HG02571 (cell line): Measurements from ENCODE around the gene TMEM39B.
"Not testable (repeated sequence)": the region's sequence is repeated elsewhere in the genome, so short reads cannot be mapped to it uniquely, and the experiment has no call there.

ENCODE experiments used
- ATAC-seq: cut with Tn5 transposase; IDR thresholded peaks from one replicate; pipeline ENCODE4 v1.9.1; 2021; ENCODE audit warnings: mild to moderate bottlenecking, moderate library complexity; ENCODE audit not compliant: unreplicated experiment

TMEM39B gene

DNA sequence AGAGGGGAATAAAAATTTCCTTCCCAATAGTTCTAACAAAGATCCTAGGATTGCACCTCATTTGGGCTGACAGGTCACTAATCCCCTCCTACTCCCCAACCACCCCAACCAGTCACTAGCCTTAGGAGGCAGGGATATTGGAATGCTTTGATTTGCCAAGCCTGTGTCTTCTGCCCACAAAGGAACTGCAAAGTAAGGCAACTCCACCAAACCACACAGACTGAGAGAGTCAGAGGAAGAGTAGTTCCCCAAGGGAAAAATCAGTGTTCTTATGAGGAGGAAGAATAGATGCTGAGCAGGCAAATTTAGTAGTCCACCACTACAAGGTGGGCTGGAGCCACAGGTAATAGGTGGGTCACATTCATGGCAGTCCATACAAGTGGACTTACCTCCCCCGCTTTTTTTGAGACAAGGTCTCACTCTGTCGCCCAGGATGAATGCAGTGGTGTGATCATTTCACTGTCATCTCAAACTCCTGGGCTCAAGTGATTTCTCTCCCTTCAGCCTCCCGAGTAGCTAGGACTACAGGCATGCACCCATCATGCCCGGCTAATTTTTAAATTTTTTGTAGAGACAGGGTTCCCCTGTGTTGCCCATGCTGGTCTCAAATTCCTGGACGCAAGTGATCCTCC lies 3.7 kb upstream of the TMEM39B start:
- ATAC-seq: no peak

DNA sequence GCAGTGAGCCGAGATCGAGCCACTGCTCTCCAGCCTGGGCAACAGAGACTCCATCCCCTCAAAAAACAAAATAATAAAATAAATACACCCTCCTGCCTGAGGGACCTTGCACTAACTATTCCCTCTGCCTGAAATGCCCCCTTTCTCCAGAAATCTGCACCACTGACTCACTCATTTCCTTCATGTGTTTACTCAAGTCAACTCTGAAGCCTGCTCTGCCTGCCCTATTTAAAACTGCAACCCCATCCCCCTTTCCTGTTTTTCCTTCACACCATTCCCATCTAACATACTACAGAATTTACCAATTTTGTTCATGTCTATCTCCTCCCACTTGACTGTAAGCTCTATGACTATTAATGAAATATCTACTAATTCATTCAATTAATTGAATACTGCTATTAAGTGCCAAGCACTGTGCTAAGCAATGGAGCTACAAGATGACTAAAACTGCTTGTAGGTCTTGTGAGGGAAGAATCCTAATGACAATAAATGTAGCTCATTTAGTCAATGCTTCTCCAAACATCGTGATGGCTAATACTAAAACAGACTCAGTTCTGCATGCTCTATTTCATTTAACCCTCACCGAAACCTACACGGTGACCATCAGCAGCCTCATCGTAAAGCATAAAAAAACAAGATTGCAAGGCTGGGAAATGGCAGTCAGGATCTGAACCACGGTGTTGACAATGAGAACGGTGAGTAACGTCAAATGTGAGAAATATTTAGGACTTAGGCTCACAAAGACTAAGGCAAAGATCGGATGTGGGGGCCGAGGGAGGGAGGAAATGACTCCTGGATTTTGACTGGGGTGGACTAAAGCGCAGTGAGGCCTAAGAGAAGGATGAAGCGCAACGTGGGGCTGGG lies 749 bp upstream of the TMEM39B start:
- ATAC-seq: no peak

DNA sequence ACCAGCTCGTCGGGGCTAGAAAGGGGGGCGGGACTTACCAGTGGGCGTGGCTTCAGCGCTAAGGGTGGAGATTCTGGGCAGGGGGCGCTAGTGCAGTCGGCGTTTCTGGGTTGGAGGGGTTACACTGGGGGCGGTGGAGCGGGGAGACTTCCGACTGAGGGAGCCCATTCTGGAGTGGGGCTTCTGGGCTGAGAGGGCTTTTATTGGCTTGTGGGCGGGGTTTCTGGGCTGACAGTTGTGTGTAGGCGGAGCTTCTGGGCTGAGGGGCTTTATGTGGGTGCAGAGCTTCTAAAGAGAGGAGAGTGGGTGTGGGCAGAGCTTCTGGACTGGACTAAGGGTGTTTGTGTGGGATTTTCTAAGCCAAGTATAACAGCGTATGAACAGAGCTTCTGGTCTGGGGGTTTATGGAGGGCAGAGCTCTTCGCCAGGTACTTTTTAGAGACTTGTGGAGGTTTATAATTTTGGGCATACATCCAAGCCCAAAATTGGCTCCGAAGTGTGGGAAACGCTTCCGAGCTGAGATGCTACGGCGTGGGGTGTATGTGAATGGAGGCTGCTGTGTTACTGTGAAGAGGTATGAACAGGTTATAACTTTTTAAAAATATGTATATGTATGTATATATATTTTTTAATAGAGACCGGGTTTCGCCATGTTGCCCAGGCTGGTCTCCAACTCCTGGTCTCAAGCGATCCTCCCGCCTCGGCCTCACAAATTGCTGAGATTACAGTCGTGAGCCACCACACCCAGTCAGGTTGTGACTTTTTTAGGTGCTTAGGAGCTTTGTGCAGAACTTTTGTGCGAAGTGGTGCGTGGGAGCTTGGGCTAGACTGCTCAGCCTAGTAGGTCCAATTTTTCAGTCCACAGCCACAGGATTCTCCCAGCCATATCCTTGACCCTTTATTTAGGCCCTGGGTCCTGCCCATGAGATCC lies 825 bp downstream of the TMEM39B start:
- ATAC-seq: no peak

DNA sequence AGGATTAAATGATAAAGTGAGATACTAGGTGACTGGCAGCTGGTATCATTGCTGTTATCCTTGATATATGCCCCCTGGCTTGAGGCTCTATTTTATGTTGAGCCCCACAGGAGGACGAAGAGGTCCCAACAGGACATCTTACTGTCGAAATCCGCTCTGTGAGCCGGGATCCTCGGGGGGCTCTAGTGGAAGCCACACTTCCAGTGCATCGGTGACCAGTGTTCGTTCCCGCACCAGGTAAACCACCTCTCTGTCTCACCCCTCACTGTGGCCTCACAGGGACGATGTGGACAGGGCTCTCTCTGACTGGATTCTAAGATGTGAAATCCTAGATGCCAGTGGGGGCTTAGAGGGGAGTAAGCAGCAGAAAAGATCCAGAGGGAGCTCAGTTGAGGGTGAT lies 2.1 kb downstream of the TMEM39B start:
- ATAC-seq: no peak

DNA sequence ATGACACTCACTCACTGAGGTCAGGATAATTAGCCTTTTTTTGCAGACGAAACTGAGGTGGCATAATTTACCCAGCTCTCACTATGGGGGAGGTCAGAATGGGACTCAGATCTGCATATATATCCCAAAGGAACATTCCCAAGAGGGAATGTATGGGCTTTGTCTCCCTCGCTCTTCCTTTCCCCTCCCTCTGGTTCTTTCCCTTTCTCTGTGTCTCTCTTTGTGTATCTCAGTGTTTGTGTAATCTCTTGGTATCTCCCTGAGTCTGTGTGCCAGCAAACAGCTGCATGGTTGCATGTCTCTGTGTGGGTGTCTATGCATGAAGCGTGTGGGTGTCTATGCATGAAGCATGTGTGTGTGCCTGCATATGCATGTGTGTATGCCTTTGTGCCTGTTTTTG lies 4.7 kb downstream of the TMEM39B start:
- no peak for ATAC-seq

DNA sequence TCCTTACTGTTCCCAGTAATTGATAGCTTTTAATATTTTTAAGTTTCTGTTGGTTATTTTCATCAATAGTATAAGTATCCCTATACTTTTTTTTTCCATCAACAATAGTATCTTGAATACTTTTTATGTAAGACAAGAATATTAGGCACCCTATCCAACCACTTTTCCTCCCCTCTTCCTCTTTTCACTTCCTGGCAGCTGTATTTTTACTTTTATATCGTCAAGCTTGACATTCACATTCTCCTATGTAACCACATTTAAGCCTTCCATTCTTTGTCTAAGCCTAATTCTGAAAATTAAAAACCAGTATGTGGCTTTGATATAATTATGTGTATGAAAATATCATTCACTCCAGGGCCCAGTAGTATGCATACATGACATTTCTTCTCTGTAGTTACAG lies 9.3 kb downstream of the TMEM39B start:
- no peak for ATAC-seq

DNA sequence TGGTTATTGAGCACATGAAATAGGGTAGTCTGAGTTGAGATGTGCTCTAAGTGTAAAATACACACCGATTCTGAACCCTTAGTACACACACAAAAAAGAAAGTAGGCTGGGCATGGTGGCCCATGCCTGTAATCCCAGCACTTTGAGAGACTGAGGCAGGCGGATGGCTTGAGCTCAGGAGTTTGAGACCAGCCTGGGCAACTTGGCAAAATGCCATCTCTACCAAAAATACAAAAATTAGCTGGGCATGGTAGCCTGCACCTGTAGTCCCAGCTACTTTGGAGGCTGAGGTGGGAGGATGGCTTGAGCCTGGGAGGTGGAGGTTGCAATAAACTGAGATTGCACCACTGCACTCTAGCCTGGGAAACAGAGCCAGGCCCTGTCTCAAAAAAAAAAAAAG lies 13.6 kb downstream of the TMEM39B start:
- ATAC-seq: not testable (repeated sequence)

DNA sequence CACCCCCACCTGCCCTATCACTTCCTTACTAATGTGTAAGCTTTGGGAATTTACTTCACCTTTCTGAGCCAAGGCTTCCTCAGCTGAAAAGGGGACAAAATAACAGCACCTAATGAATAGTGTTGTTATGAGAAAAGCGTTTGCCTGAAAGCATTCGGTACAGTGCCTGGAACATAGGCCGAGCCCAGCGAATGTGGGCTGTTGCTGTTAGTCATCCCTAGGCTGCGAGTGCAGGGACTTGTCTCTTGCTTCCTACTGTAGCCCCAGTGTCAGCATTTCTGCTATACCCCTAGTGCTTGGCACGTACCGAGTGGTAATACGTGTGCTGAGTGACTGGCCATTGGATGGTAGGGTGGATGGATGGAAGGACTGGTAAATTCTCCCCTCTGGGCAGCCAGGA lies 18.4 kb downstream of the TMEM39B start:
- ATAC-seq: no peak

DNA sequence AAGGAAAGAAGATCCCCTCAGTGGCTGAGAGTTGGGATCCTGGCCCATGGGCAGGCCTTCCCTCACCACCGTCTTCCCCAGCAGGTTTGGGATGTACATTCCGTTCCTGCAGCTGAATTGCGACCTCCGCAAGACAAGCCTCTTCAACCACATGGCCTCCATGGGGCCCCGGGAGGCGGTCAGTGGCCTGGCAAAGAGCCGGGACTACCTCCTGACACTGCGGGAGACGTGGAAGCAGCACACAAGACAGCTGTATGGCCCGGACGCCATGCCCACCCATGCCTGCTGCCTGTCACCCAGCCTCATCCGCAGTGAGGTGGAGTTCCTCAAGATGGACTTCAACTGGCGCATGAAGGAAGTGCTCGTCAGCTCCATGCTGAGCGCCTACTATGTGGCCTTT lies 18.9 kb downstream of the TMEM39B start:
- no peak for ATAC-seq

DNA sequence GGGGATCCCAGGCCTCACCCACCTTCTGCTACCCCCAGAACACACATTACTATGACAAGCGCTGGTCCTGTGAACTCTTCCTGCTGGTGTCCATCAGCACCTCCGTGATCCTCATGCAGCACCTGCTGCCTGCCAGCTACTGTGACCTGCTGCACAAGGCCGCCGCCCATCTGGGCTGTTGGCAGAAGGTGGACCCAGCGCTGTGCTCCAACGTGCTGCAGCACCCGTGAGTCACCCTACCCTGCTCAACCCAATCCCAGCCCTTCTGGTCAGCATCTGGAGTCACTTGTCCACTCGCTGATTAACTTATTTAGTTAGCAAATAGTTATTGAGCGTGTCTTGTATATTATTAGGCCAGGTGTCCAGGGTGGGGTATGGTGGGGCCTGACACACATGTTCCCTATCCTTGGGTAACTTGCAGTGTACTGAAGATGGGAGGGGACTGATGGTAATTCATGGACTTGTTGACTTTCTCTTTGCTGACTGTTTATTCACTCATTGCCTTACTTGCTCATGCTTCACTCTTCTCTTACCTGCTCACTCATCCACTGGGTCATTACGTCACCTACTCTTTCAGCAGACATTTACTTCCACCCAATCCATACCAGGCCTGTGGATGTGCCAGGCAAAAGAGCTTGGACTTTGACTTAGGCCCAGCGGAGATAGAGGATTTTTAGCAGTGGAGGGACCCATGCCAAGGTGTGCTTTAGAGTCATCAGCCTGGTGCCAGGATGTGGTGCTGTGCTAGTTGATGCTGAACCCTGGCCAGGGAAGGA lies 22.2 kb downstream of the TMEM39B start:
- no peak for ATAC-seq

DNA sequence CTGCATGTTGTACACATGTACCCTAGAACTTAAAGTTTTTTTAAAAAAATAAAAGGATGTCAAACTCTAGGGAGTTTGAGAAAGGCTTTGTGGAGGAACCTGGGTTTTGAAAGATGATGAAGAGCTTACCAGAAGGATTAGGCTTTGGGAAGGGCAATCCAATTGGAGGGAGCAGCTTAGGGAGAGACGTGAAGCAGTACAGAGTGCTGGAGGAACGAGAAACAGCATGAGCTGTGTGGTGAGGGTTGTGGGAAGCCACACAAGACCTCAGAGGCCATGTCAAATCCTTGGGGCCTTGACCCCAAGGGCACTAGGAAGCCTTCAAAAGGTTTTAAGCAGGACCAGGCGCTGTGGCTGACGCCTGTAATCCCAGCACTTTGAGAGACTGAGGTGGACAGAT lies 26.7 kb downstream of the TMEM39B start:
- ATAC-seq: no peak

DNA sequence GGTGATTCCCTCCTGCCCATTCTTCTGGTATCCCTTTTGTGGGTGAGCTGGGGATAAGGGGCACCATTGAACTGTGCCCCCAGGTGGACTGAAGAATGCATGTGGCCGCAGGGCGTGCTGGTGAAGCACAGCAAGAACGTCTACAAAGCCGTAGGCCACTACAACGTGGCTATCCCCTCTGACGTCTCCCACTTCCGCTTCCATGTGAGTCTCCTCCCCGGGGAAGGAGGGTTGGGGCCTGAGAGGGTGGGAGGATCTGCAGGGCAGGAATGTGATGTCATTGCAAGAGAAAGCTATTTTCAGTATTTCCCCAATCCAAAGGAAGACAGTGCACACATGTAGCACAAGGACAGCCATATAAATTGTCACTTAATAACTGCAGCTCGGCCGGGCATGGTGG lies 27.6 kb downstream of the TMEM39B start:
- no peak for ATAC-seq

DNA sequence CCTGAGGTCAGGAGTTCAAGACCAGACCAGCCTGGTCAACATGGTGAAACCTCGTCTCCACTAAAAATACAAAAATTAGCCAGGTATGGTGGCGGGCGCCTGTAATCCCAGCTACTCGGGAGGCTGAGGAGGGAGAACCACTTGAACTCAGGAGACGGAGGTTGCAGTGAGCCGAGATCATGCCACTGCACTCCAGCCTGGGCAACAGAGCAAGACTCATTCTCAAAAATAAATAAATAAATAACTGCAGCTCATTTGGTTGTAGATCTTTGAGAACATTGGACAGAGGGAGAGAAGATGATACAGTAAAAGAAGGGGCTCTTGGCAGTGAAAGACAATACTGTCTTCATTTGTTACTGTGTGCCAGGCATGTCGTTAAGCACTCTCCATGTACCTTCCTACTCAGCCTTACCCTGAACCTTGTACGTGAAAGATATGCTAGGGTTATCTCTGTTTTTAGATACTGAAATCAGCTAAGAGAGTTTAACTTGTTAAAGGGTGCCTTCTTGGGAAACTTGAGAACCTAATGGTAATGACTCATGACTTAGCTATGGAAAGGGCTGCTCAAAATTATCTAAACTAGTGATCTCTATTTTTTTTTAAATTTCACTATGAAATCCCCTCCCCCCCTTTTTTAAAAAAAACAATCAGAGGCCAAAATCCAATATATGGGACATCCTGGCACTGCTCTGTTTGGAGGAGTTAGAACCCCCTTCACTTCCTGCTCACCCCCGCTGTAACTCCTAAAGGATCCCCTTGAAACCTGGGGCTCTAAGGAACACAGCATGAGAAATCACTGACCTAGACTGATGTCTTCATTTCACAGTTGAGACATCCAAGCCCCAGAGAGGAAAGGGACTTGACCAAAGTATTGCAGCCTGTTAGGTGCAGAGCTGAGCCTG lies 28.3 kb downstream of the TMEM39B start:
- ATAC-seq: no peak

DNA sequence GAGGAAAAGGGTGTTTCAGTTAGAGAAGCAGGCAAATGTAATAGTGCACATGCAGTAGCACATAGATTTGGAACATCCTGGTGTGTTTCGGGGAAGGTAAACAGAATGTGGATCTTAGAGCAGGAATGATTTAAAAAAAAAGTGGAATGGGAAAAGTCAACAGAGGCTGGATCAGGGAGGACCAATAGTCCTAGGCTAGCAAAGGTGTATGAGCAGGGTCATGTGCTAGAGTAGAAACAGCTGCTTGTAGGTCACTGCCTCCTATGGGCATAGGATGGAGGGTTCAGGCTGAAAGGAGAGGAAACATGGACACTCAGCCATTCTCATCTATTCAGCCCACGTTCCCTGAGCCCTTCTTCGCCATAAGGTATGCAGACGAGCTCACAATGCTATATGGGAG lies 31.4 kb downstream of the TMEM39B start:
- no peak for ATAC-seq

DNA sequence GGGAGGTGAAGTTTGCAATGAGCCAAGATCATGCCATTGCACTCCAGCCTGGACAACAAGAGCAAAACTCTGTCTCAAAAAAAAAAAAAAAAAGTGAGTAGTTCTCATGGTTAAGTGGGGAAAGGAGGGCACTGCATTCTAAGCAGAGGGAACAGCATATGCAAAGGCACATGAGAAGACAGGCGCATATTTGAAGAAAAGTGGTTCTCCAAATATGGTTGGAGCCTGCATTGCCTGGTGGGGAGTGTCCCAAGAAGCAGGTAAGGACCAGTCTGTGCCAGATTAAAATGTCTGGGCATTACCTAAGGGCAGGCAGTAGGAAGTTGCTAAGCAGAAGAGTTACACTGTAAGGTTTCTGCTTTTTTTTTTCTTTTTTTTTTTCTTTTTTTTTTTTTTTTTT lies 32.6 kb downstream of the TMEM39B start:
- ATAC-seq: no peak

DNA sequence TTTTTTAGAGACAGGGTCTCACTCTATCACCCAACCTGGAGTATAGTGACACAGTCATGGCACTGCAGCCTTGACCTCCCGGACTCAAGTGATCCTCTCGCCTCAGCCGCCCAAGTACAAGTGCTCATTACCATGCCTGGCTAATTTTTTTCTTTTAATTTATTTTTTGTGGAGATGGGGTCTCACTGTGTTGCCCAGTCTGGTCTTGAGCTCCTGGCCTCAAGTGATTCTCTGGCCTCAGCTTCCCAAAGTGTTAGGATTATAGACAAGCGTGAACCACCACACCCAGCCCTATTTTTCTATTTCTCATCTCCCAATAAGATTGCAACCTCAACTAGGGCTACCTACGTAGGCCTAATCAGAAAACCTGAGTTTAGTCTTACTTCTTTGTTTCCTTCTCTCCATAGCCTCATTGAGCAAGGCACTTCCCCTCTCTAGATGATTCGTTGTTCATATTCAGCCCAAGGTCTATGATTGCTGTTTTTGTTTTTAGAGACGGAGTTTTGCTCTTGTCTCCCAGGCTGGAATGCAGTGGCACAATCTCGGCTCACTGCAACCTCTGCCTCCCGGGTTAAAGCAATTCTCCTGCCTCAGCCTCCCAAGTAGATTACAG lies 34.0 kb downstream of the TMEM39B start:
- no peak for ATAC-seq

DNA sequence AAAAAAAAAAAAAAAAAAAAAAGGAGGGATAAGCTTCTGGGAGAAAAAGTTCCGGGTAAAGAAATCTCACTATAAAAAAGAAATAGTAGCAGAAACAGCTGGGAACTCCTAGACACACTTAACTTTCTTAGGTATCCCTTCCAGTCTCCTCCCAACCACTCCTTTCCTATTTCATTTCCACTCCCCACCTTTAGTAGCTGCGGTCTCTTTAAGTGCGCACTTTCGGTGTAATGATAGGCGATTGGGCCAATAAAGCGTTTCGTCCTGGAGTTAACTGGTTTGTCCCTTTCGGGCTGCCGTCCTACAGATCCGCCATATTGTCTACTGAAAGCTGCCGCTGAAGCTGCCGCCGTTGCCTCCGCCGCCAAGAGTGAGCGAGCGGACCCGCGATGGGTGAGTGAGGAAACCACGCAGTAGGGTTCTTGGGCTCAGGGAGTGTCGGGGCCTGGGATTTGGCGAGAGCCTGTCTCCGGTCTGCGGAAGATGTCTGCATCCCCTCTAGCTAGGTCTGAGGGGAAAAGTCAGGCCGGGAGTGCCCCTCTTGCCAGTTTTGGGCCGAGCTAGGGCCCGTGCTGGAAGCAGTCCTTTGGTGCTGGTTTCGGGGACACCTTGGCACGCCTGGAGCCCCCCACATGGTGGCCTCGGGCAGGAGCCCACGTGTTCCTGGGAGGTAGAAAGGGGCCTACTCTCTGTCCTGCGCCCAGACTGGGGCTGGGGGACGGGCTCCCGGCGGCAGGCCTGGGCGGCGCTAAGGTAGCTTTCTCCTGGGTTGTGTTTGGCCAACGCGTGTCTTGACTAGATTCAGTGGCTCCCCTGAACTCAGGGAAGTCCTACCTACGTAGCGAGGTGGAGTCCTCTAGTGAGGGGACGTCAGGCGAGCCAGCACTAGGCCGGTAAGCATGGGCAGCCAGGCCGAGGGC lies 35.3 kb downstream of the TMEM39B start, which contains the start of gene KPNA6:
Gene KPNA6, plus strand, starts transcription at position 315 of the 920 bp plus-strand sequence. Its CDS starts 75 bp downstream, at position 390.
- ATAC-seq: peak; percentile 69

DNA sequence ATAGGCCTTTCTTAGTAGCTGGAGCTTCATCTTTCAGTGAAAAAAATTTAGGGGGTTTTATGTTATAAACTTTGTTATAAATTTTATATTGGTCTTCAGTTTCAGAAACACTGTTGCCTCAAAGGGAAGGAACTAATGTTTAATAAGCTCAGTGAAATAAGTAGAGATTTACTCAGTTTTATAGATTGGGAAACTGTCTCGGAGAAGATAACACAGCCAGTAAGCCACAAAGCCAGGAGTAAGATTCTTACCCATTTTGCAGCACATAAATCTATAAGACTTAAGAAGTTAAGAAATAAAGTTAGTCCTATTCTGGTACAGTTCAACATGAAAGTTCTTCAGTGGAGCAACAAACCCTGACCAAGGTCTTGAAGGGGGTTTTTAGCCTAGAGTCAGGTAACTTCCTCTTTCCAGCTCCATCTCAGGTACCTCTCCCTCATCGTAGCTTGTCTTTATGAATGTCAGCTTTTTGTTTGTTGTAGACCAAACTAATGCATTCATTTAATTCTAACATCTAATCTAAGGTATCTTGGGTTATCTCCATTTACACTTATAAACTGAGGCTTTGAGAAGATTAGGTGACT lies 38.4 kb downstream of the TMEM39B start:
- no peak for ATAC-seq
